T-helper 2 cell treated with Interferon-gamma antibody and Interleukin-4, amounts not matched to agents 5 μg/mL and 100 μg/mL, for 36 hours (primary cell): Measurements from ENCODE around the gene CFAP46.

Source experiments
- DNase-seq: peaks from one replicate; pipeline ENCODE4 v3.0.0; 2021; ENCODE audit warnings: low spot score
- H3K27ac Mint-ChIP-seq: one replicate; pipeline ENCODE4 v1.8.0; 2021; ENCODE audit warnings: mild to moderate bottlenecking, mixed read lengths
- H3K27me3 Mint-ChIP-seq: one replicate; pipeline ENCODE4 v1.8.0; 2021; ENCODE audit warnings: low read depth, mixed read lengths
- H3K36me3 Mint-ChIP-seq: one replicate; pipeline ENCODE4 v1.8.0; 2021; ENCODE audit warnings: low read depth, mixed read lengths
- H3K4me1 Mint-ChIP-seq: one replicate; pipeline ENCODE4 v1.8.0; 2021; ENCODE audit warnings: low read depth, mixed read lengths
- H3K4me3 Mint-ChIP-seq: one replicate; pipeline ENCODE4 v1.8.0; 2022; ENCODE audit warnings: mild to moderate bottlenecking, moderate library complexity, mixed read lengths
- H3K9me3 Mint-ChIP-seq: one replicate; pipeline ENCODE4 v1.8.0; 2021; ENCODE audit warnings: mixed read lengths

The CFAP46 gene

DNA sequence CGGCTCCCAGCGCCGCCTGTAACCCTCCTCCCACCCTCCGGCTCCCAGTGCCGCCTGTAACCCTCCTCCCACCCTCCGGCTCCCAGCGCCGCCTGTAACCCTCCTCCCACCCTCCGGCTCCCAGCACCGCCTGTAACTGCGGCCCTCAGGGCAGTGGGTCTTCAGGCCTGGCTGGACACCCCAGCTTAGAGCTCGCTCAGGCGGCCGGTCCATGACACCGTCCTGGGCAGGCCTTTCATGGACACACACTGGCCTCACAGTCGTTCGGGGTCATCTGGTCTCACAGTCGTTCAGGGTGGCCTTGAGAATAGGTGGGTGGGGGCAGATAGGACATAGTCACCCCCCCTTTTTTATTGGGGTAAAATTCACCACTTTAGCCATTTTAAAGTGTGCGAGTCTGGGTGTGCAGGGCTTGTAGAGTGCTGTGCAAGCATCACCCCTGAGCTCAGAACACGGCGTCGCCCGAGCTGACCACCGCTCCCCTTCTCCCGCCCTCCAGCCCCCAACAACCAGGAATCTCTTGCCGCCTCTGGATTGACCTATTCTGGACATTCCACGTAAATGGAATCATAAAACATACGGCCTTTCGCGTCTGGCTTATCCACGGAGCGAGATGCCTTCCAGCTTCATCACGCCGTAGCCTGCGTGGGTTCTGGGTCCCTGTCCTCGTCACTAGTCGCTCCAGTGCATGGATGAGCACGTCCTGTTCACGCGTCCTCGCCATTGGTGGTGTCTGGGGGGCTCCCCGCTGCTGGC is 41.1 kb upstream of the CFAP46 start:
- H3K36me3 Mint-ChIP-seq, result no peaks in the 10 kb centered on the region
- H3K4me1 Mint-ChIP-seq, result no peaks in the 10 kb centered on the region
- H3K9me3 Mint-ChIP-seq, result no peaks in the 10 kb centered on the region
- no peak overlapping the region for H3K4me3 Mint-ChIP-seq
- no peaks in the 10 kb centered on the region for H3K27me3 Mint-ChIP-seq
- H3K27ac Mint-ChIP-seq, result no peak overlapping the region
- DNase-seq, result no peak

DNA sequence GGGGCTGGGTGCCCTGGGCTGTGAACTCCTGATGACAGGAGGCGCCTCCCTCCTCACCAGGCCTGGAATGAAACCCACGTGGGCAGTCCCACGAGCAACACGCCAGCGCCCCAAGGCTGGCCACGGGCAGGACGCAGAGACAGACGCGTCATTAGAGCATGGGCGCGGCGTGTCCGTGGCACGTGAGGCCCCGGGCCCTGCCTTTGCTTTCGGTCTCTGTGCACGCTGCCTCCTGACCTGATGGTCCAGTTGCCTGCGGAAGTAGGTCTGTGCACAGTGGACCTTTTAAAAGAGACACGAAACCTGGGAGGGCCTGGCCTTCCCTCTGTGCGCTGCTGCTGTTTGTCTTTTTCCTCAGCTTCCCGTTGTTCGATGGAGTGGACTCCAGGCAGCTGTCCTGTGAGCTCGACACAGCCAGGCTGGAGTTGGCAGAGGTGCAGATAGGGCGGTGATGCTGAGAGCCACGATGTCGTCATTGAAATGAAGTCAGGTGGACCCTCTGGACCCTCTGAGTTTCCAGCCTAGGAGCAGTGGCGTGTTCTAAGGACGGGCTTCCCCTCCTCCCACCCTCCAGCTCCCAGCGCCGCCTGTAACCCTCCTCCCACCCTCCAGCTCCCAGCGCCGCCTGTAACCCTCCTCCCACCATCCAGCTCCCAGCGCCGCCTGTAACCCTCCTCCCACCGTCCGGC is 40.1 kb upstream of the CFAP46 start:
- H3K36me3 Mint-ChIP-seq, result no peaks in the 10 kb centered on the region
- no peaks in the 10 kb centered on the region for H3K4me1 Mint-ChIP-seq
- no peak overlapping the region for H3K27ac Mint-ChIP-seq
- H3K4me3 Mint-ChIP-seq, result no peak overlapping the region
- no peak for DNase-seq
- H3K27me3 Mint-ChIP-seq, result no peaks in the 10 kb centered on the region
- H3K9me3 Mint-ChIP-seq, result no peaks in the 10 kb centered on the region

DNA sequence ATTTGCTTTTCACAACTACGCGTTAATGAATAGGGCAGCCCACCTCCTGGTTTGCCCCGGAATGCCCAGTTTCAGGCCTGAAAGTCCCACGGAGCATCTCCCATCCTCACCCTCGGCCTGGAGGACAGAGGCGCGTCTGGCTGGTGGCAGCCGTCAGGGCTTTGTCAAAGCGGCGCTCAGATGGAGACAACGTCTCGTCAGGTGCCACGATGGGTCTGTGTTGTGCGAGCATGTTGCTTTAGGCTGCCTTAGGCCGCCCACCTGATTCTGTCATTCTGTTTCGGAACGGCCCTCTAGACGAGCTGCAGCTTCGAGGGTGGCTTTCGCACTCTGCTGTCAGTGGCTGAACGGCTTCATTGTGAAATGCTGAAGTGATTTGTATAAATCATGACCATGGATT is 39.4 kb upstream of the CFAP46 start:
- H3K36me3 Mint-ChIP-seq, result no peaks in the 10 kb centered on the region
- H3K27ac Mint-ChIP-seq, result no peak overlapping the region
- no peak for DNase-seq
- H3K4me3 Mint-ChIP-seq, result no peak overlapping the region
- H3K4me1 Mint-ChIP-seq, result no peaks in the 10 kb centered on the region
- no peaks in the 10 kb centered on the region for H3K27me3 Mint-ChIP-seq
- H3K9me3 Mint-ChIP-seq, result no peaks in the 10 kb centered on the region

DNA sequence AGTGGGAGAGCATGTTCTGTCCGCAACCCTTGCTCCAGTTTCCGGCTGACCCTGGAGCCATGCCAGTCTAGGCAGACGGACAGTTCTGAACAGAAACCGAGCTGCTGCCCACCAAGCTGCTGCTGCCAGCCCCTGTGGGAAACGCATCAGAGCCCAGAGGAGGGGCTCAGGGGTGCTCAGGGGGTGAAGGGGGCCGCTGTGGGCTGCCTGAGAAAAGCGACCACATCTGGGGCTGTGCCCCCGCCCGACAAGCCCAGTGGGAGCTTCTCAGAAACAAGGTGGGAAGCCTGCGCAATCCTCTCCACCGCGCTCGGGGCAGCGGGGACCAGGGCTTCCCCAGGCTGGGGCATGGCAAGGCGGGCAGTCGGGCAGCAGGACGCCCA is 38.8 kb upstream of the CFAP46 start:
- DNase-seq, result no peak
- Mint-ChIP-seq H3K4me3 (no peak overlapping the region), H3K36me3 (no peaks in the 10 kb centered on the region), H3K4me1 (no peaks in the 10 kb centered on the region), H3K27me3 (no peaks in the 10 kb centered on the region), H3K9me3 (no peaks in the 10 kb centered on the region), H3K27ac (no peak overlapping the region)

DNA sequence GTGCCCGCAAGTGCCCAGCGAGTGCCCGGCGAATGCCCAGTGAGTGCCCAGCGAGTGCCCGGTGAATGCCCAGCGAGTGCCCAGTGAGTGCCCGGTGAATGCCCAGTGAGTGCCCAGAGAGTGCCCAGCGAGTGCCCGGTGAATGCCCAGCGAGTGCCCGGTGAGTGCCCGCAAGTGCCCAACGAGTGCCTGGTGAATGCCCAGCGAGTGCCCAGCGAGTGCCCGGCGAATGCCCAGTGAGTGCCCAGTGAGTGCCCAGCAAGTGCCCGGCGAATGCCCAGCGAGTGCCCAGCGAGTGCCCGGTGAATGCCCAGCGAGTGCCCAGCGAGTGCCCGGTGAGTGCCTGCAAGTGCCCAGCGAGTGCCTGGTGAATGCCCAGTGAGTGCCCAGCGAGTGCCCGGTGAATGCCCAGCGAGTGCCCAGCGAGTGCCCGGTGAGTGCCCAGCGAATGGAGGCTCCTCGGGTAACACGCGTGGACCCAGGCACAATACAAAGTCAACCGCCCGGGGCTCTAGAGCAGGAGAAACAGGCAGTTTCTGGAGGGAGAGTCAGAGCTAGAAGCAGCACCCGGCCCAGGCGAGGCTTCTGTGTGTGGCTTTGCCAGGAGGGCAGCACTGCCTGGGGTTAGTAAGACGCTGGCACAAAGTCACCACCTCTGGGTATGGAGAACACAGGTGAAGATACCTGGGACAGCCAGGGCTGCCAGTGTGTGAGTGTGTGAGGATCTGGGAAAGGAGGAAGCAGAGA is 38.2 kb upstream of the CFAP46 start:
- H3K27ac Mint-ChIP-seq, result no peak overlapping the region
- H3K36me3 Mint-ChIP-seq, result no peaks in the 10 kb centered on the region
- no peaks in the 10 kb centered on the region for H3K27me3 Mint-ChIP-seq
- H3K4me1 Mint-ChIP-seq, result no peaks in the 10 kb centered on the region
- no peak overlapping the region for H3K4me3 Mint-ChIP-seq
- H3K9me3 Mint-ChIP-seq, result no peaks in the 10 kb centered on the region
- no peak for DNase-seq

DNA sequence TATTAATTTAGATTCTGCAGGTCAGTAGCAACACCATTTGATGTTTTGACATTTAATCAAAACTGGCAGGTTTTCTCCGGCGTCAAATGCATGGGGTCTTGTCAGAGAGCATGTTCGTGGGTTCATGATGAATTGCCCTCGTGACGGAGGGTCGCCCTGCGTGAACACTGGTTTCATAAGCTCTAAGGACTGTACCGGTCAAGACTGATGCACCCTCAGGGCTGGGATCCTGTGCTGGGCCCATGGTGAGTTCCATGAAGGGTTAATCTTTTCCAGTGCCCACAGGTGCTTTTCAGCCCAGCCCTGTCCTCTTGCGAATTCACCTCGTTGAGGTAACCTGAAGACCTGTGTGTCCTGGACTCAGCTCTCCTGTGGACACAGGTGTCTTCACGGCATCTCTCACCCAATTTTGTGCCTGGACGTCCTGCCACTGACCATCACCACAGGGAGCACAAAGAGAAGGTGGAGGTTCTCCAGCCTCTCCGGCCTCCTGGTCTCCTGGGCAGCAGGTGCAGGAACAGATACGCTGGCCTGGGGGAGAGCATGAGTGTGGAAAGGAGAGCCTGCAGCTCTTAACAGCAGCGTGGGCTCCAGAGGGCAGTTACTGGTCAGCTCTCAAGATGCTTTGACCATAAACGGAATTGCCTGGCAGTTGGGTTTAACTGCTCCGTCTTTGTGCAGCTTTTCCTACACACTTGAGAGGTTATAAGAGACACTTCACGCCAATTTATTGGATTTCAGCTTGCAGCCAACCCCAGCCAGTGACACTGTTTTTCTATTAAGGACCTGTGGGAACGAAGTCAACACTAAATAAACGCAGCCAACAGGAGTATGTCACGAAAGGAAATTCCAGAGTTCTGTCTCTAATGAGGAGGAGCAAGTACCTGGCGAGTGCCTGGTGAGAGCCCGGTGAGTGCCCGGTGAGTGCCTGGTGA is 37.4 kb upstream of the CFAP46 start:
- Mint-ChIP-seq H3K27ac (no peak overlapping the region), H3K9me3 (no peaks in the 10 kb centered on the region), H3K4me1 (no peaks in the 10 kb centered on the region), H3K4me3 (no peak overlapping the region), H3K27me3 (no peaks in the 10 kb centered on the region), H3K36me3 (no peaks in the 10 kb centered on the region)
- no peak for DNase-seq

DNA sequence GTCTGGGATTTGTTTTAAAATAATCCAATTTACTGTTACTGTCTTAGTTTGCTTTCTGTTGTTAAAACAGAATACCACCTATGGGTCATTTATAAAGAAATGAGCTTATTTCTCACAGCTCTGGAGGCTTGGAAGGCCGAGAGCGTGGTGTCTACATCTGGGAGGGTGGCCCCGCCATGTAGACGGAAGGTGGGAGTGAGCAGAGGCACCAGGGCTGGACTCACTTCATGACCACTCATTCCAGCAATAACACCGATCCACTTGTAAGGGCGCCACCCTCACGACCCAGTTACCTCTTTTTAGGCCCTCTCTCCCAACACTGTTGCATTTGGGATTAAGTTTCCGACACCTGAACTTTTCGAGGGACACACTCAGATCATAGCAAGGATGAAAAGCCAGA is 36.2 kb upstream of the CFAP46 start:
- H3K36me3 Mint-ChIP-seq, result no peaks in the 10 kb centered on the region
- DNase-seq, result no peak
- H3K4me1 Mint-ChIP-seq, result no peaks in the 10 kb centered on the region
- H3K27me3 Mint-ChIP-seq, result no peaks in the 10 kb centered on the region
- H3K9me3 Mint-ChIP-seq, result no peaks in the 10 kb centered on the region
- H3K27ac Mint-ChIP-seq, result no peak overlapping the region
- no peak overlapping the region for H3K4me3 Mint-ChIP-seq

DNA sequence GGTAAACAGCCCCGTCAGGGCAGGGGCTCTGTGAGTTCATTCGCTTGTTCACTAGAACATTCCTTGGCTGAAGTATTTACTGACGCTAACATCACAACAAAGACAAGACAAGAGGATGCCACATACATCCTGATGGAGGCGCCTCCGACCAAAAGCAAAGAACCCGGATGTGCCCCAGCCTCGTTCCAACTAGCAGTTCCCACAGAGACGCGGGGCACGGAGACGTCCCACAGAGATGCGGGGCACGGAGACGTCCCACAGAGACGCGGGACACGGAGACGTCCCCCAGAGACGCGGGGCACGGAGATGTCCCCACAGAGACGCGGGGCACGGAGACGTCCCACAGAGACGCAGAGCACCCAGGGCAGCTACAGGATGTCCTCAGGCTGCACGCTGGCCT is 35.4 kb upstream of the CFAP46 start:
- Mint-ChIP-seq H3K9me3 (no peaks in the 10 kb centered on the region), H3K4me1 (no peaks in the 10 kb centered on the region), H3K27ac (no peak overlapping the region), H3K4me3 (no peak overlapping the region), H3K27me3 (no peaks in the 10 kb centered on the region), H3K36me3 (no peaks in the 10 kb centered on the region)
- no peak for DNase-seq

DNA sequence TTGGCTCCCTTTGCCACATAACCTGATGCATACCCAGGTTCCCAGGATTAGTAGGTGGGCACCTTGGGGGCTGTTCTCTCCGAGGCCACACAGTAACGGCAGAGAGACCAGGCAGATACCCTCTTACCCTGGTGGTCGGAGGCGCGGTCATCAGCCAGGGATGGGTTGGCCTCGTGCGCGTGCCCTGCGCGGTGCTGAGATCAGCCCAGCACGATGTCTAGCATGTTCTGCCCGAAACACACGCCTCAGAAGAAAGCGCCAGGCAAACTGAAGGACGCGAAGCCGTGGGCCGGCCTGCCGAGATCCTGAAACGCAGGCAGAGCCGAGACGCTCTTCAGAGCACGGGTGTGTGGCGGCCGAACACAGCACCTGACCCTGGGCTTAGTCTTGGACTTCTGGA is 34.7 kb upstream of the CFAP46 start:
- no peaks in the 10 kb centered on the region for H3K9me3 Mint-ChIP-seq
- H3K4me3 Mint-ChIP-seq, result no peak overlapping the region
- no peaks in the 10 kb centered on the region for H3K27me3 Mint-ChIP-seq
- no peaks in the 10 kb centered on the region for H3K36me3 Mint-ChIP-seq
- no peak for DNase-seq
- H3K27ac Mint-ChIP-seq, result no peak overlapping the region
- H3K4me1 Mint-ChIP-seq, result no peaks in the 10 kb centered on the region

DNA sequence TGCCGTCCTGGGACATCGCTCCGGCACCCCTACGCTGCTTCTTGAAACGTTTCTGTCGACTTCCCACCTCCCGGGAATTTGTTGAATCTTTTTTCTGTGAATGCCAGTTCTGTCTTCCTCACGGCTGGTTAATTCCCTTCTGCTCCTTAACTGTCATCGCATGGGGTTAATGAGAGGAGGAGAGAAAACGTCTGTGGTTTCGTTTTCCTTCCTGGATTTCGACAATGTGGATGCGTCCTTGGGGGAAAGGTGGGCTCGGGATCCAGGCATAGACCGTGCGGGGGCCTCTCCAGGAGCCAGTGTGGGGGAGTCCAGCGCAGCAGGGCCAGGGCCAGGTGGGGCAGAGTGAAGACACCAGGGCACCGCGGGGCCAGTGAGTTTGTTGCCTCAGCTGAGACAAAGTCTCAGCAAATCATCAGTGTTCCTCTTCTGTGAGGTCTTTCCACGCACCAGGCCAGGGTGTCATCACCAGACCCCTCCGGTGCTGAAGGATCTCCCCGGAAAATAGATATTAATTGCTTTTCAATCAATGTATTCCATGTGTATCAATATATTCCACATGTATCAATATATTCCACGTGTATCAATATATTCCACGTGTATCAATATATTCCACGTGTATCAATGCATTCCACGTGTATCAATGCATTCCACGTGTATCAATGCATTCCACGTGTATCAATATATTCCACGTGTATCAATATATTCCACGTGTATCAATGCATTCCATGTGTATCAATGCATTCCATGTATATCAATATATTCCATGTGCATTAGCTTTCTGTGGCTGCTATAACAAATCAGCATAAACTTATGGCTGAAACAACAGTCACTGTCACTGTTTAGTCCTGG is 33.7 kb upstream of the CFAP46 start:
- DNase-seq, result no peak
- H3K4me1 Mint-ChIP-seq, result no peaks in the 10 kb centered on the region
- H3K4me3 Mint-ChIP-seq, result no peak overlapping the region

DNA sequence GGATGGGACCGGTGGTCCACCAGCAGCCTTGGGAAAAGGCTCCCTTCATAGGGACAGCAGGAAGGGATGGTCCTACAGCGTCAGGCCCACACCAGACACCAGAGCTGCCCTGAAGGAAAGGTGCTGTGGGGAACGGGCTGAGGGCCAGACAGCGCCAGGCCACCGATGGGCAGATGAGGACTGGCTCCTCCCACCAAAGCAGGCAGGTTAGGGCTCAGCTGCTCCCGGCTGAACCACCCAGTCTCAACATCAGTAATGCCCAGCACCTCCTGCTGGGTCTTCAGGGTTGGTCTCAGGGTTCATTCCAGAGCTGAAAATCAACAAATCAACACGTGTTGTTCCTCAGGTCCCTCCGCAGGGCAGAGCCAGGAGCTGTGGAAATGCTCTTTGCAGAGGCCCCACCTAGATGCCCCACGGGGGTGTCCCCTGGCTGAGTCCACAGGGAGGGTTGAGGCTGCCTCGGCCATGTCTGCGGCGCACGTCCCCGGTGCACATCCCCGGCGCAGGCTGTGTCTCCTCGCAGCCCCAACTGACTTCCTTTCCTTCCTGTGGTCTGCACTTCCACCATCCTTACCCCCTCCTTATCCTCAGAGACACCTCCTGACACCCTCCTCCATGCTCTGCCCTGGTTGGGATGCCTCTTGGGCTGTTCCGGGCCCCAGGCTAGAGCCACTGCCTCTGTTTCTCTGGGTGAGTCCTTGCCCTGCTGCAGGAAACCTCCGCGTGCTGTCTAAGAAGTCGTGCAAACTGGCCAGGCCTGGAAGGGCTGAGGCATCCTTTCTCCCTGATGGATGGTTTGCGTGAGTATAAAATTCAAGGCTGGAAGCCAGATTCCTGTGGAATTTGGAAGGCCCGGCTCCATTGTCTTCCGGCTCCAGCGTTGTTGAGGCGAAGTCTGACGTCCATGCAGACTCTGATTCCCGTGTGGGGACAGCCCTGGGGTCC is 32.8 kb upstream of the CFAP46 start:
- H3K27me3 Mint-ChIP-seq, result peaks cover 3% of the 10 kb centered on the region
- H3K4me1 Mint-ChIP-seq, result no peaks in the 10 kb centered on the region
- no peak for DNase-seq
- H3K9me3 Mint-ChIP-seq, result no peaks in the 10 kb centered on the region
- no peak overlapping the region for H3K27ac Mint-ChIP-seq
- no peak overlapping the region for H3K4me3 Mint-ChIP-seq
- H3K36me3 Mint-ChIP-seq, result no peaks in the 10 kb centered on the region

More for the DNA sequence above, 33.7 kb upstream of the CFAP46 start:
- no peaks in the 10 kb centered on the region for H3K36me3 Mint-ChIP-seq
- no peak overlapping the region for H3K27ac Mint-ChIP-seq
- H3K27me3 Mint-ChIP-seq, result peaks cover 3% of the 10 kb centered on the region
- H3K9me3 Mint-ChIP-seq, result no peaks in the 10 kb centered on the region

DNA sequence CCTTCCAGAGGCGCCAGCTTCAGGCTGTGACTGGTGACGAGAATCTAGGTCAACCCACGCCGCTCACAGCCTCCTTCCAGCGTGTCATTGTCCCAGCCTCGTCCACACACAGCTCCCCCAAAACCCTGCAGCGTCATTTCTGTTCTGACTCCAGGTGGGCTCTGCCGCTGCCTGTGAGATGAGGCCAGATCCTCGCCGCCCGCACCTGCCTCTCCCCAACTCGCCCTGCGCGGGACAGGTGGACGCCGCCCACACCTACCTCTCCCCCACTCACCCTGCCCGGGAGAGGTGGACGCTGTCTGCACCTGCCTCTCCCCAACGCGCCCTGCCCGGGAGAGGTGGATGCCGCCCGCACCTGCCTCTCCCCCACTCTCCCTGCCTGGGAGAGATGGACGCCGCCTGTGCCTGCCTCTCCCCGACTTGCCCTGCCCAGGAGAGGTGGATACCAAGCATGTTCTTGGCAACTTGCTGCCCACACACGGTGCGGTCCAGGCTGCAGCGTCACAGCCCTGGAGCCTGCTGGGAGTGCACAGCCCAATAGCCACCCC is 32.0 kb upstream of the CFAP46 start:
- Mint-ChIP-seq H3K27me3 (peaks cover 3% of the 10 kb centered on the region), H3K36me3 (no peaks in the 10 kb centered on the region), H3K4me1 (no peaks in the 10 kb centered on the region), H3K4me3 (no peak overlapping the region), H3K27ac (no peak overlapping the region), H3K9me3 (no peaks in the 10 kb centered on the region)
- no peak for DNase-seq
